Mucosa of descending colon (tissue), 3 donors: Measurements from ENCODE around the gene SPDYE4. TPM values are rescaled to one million over a fixed set of nuclear protein-coding genes. Genes with fewer than 3 reads are reported as not detected.

Source experiments
- ATAC-seq: fragments of 200-7000 bp; cut with Tn5 transposase; one replicate; pipeline ENCODE4 v1.9.1; 2020; ENCODE audit warnings: mild to moderate bottlenecking, moderate library complexity
- DNase-seq, 3 donors: peaks; one replicate each; pipeline ENCODE4 v3.0.0-alpha.2; 2020
- H3K36me3 ChIP-seq: fragments of 200-600 bp; one replicate; pipeline ENCODE4 v1.8.0; 2021; ENCODE audit warnings: low read depth, mild to moderate bottlenecking
- H3K4me1 ChIP-seq: fragments of 200-600 bp; one replicate; pipeline ENCODE4 v1.8.0; 2021; ENCODE audit warnings: low read depth, mild to moderate bottlenecking
- H3K4me3 ChIP-seq: fragments of 200-600 bp; one replicate; pipeline ENCODE4 v1.8.0; 2021; ENCODE audit warnings: mild to moderate bottlenecking
- H3K9me3 ChIP-seq: fragments of 200-600 bp; one replicate; pipeline ENCODE4 v1.8.0; 2021; ENCODE audit warnings: mild to moderate bottlenecking
- intact Hi-C, 2 donors: fragments of 100-400 bp; cut with DNase I in 1 of 2; cut with micrococcal nuclease in 1 of 2; formaldehyde crosslinking; loops; one replicate each; pipeline versions ENCODE4 v1.11.0 to v1.11.1; 2022; cut with DNase I, micrococcal nuclease
- total RNA-seq, 3 donors: library from RNA; stranded (reverse); fragmentation: NEBNext Ultra II Directional in 2 of 3; extraction: Animal tissue kit (Norgen Biotek cat#: 25700) in 2 of 3; gene quantifications; one replicate each; pipeline versions ENCODE4 v1.2.1 to v1.2.4, GENCODE V29; 2021 to 2023
- TF ChIP-seq, protein P1 (sequence below): fragments of 200-600 bp; IDR thresholded peaks from one replicate; pipeline ENCODE4 v1.8.0; 2022; ENCODE audit warnings: antibody characterized with exemption, mild to moderate bottlenecking
- donor health status: DM: no; HTN: no; CAD: no; lungs with moderate emphysema.
- donor health status: DM: no; HTN: no; CAD: no.
- donor health status: DM: no; HTN: yes; CAD: no.

The SPDYE4 gene
- total RNA-seq, 3 donors from 2014 or later = not detected

DNA sequence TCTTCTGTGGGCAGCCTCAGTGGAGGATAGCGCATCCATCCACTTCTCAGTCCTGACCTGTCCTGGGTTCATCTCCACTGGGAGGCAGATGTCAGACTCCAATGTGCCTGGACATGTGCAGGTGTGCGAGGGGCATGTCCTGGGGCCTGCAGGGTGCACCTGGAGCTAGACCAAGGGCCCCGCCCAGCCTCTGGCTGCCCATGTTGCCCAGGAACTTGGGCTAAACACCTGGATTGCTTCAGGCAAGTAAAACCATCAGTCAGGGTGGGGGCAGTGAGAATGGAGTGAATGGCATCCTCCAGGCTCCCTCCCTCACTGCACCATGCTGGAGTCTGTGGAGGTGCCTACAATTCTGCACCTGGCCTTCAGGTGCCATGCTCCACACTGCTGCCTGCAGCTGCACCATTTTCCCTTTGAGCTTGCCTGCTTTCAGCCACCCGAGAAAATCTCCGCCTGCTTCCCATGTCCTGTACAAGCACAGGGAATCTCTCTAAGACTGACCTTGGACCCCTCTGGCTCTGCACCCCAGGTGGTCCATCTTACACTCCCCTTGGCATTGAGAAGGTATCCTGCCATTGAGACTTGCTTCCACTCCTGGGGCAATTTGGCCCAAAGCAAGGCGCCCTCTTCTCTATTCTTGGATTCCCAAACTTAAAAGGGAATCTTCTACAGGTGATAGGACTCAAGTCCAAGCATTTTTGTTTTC, 42.9 kb upstream of the SPDYE4 start:
- Histone ChIP-seq H3K4me3 (no peak overlapping the region), H3K4me1 (no peaks in the 10 kb centered on the region), H3K36me3 (no peaks in the 10 kb centered on the region), H3K9me3 (no peaks in the 10 kb centered on the region)
- DNase-seq (no peak), ATAC-seq (no peak)
- TF ChIP-seq, protein P1, sequence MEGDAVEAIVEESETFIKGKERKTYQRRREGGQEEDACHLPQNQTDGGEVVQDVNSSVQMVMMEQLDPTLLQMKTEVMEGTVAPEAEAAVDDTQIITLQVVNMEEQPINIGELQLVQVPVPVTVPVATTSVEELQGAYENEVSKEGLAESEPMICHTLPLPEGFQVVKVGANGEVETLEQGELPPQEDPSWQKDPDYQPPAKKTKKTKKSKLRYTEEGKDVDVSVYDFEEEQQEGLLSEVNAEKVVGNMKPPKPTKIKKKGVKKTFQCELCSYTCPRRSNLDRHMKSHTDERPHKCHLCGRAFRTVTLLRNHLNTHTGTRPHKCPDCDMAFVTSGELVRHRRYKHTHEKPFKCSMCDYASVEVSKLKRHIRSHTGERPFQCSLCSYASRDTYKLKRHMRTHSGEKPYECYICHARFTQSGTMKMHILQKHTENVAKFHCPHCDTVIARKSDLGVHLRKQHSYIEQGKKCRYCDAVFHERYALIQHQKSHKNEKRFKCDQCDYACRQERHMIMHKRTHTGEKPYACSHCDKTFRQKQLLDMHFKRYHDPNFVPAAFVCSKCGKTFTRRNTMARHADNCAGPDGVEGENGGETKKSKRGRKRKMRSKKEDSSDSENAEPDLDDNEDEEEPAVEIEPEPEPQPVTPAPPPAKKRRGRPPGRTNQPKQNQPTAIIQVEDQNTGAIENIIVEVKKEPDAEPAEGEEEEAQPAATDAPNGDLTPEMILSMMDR = no peak
- intact Hi-C loops = no loop called here

DNA sequence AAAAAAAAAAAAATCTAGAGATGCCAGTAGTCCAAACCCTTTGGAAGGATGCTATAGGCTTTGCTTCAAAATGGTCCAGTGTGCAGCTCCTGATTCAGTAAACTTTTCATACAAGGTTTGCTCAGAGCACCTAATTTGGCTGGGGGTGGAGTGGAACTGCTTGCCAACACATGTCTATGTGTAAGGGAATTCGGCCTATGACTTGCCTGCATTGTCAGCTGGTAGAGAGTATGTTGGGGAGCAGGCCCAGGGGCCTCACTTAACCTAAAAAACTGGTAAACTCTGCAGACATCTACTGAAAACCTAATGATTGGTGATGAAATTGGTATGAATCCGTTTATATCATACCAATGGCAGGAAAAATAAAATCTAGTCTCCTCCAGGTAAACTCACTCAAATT, 42.3 kb upstream of the SPDYE4 start:
- intact Hi-C loops = no loop called here
- H3K4me1 ChIP-seq = no peaks in the 10 kb centered on the region
- no peak overlapping the region for H3K4me3 ChIP-seq
- TF ChIP-seq, protein P1 = no peak
- DNase-seq (no peak), ATAC-seq (no peak)
- no peaks in the 10 kb centered on the region for H3K9me3 ChIP-seq
- no peaks in the 10 kb centered on the region for H3K36me3 ChIP-seq

DNA sequence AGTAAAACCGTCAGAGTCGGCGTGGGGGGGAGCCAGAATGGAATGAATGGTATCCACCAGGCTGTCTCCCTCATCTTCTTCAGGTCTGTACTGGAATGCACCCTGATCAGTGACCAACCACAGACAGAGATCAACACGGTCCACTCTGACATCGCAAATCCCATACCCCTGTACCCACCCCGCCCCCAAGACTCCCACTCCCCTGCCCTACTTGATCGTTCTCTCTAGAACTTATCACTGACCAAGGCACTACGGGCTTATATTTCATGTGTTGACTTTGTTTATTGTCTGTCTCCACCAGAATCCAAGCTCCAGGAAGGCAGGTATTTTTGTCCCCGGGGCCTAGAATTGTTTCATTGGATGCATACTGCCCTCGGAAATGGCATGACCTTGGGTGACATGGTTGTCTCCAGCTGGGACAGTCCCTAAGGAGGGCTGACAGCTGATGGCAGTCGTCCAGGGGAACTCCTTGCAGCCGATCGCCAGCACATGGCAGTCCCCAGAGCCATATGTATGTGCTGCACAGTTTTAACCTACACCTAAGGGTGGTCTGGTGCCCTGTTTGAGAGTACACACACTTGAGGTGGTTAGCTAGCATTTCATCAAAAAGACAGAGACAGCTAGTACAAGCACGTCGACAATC, 41.3 kb upstream of the SPDYE4 start:
- H3K4me3 ChIP-seq = no peak overlapping the region
- intact Hi-C loops = no loop called here
- DNase-seq (peak in 1 of 3 donors; percentile 56), ATAC-seq (no peak)
- TF ChIP-seq, protein P1 = no peak
- H3K9me3 ChIP-seq = no peaks in the 10 kb centered on the region
- no peaks in the 10 kb centered on the region for H3K4me1 ChIP-seq
- no peaks in the 10 kb centered on the region for H3K36me3 ChIP-seq

- Histone ChIP-seq H3K36me3 (no peaks in the 10 kb centered on the region), H3K9me3 (no peaks in the 10 kb centered on the region), H3K4me3 (peak within 1 kb of the TSS; percentile 14), H3K4me1 (no peaks in the 10 kb centered on the region)
- ATAC-seq (peak; percentile 99), DNase-seq (peak; percentile 84 to 89 (median 87))
- intact Hi-C loops = no loop called here
- TF ChIP-seq, protein P1 = no peak
Observed at GRCh38 chr17:8798846-8799569, 40.7 kb upstream of the SPDYE4 start, which contains the start of gene MFSD6L. Gene MFSD6L, minus strand, starts transcription at chr17:8799365. Its CDS starts 245 bp downstream, at chr17:8799120.

GRCh38 chr17:8798176-8798845, 40.0 kb upstream of the SPDYE4 start:
- no peak overlapping the region for H3K4me3 ChIP-seq
- ATAC-seq = no peak
- TF ChIP-seq, protein P1 = no peak
- no peak for DNase-seq
- H3K4me1 ChIP-seq = no peaks in the 10 kb centered on the region
- H3K9me3 ChIP-seq = no peaks in the 10 kb centered on the region
- H3K36me3 ChIP-seq = no peaks in the 10 kb centered on the region
- intact Hi-C loops = no loop called here
